Esophagus squamous epithelium (tissue), 4 donors: ENCODE measurements around the gene LDLRAD4.

ENCODE experiments used
- POLR2A ChIP-seq, 4 donors: fragments of 450-650 bp; IDR thresholded peaks; one replicate each; pipeline ENCODE4 v1.6.1; 2017; ENCODE audit warnings: antibody characterized with exemption in 4 of 4, mild to moderate bottlenecking in 4 of 4, moderate library complexity in 3 of 4
- TF ChIP-seq, protein P1 (sequence below), 6 experiments: fragments of 450-650 bp in 4 of 6; fragments of 200-600 bp in 2 of 6; sonication (generic) in 2 of 6; IDR thresholded peaks; one replicate each; pipeline ENCODE4 v1.5.1; 2016 to 2019; ENCODE audit warnings: antibody characterized with exemption in 6 of 6, mild to moderate bottlenecking in 4 of 6, moderate library complexity in 4 of 6

DNA sequence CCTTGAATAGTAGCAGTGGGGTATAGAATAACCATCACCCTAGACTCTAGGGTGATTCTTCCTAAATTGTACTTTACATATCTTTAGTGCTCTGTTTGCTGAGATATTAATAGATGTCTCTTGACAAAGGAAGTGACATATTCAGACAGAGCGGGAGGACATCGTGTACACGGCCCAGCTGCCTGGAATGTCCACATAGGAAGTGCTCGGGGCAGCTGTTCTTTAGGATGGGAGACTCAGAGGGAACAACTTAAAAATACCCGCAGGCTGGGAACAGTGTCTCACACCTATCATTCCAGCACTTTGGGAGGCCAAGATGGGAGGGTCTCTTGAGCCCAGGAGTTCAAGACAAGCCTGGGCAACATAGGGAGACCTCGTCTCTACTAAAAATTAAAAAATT is 301.7 kb downstream of the LDLRAD4 start:
- TF ChIP-seq, protein P1, sequence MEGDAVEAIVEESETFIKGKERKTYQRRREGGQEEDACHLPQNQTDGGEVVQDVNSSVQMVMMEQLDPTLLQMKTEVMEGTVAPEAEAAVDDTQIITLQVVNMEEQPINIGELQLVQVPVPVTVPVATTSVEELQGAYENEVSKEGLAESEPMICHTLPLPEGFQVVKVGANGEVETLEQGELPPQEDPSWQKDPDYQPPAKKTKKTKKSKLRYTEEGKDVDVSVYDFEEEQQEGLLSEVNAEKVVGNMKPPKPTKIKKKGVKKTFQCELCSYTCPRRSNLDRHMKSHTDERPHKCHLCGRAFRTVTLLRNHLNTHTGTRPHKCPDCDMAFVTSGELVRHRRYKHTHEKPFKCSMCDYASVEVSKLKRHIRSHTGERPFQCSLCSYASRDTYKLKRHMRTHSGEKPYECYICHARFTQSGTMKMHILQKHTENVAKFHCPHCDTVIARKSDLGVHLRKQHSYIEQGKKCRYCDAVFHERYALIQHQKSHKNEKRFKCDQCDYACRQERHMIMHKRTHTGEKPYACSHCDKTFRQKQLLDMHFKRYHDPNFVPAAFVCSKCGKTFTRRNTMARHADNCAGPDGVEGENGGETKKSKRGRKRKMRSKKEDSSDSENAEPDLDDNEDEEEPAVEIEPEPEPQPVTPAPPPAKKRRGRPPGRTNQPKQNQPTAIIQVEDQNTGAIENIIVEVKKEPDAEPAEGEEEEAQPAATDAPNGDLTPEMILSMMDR (IDR thresholded peaks at IDR 0.05) = no peak
- no peak for TF ChIP-seq POLR2A (IDR thresholded peaks at IDR 0.05)
